ENCODE measurements around the gene EFTUD2.

EFTUD2 gene

GRCh38 chr17:44912763-44913544, 13.7 kb upstream of the EFTUD2 start:
- in situ Hi-C loops (cut with MboI; ENCODE audit: low sequenced_read_pairs) = no loop called here

GRCh38 chr17:44911133-44912001, 12.1 kb upstream of the EFTUD2 start:
- in situ Hi-C loops (cut with MboI; ENCODE audit: low sequenced_read_pairs) = no loop called here

GRCh38 chr17:44910231-44911106, 11.2 kb upstream of the EFTUD2 start:
- in situ Hi-C loops (cut with MboI; ENCODE audit: low sequenced_read_pairs) = no loop called here

GRCh38 chr17:44909681-44910144, 10.5 kb upstream of the EFTUD2 start:
- in situ Hi-C loops (cut with MboI; ENCODE audit: low sequenced_read_pairs) = no loop called here

GRCh38 chr17:44908761-44909326, 9.6 kb upstream of the EFTUD2 start:
- in situ Hi-C loops (cut with MboI; ENCODE audit: low sequenced_read_pairs) = no loop called here

- in situ Hi-C loops (cut with MboI; ENCODE audit: low sequenced_read_pairs) = no loop called here
Measured at GRCh38 chr17:44907729-44908470, 8.7 kb upstream of the EFTUD2 start.

- in situ Hi-C loops (cut with MboI; ENCODE audit: low sequenced_read_pairs) = no loop called here
Measured at GRCh38 chr17:44906763-44907728, 7.8 kb upstream of the EFTUD2 start.

GRCh38 chr17:44906010-44906646, 6.9 kb upstream of the EFTUD2 start:
- in situ Hi-C loops (cut with MboI; ENCODE audit: low sequenced_read_pairs) = no loop called here

- in situ Hi-C loops (cut with MboI; ENCODE audit: low sequenced_read_pairs) = no loop called here
Measured at GRCh38 chr17:44905006-44906000, 6.1 kb upstream of the EFTUD2 start.

- in situ Hi-C loops (cut with MboI; ENCODE audit: low sequenced_read_pairs) = no loop called here
Measured at GRCh38 chr17:44904001-44904984, 5.0 kb upstream of the EFTUD2 start.

GRCh38 chr17:44903012-44903685, 3.9 kb upstream of the EFTUD2 start:
- in situ Hi-C loops (cut with MboI; ENCODE audit: low sequenced_read_pairs) = no loop called here

GRCh38 chr17:44902135-44902760, 3.0 kb upstream of the EFTUD2 start:
- in situ Hi-C loops (cut with MboI; ENCODE audit: low sequenced_read_pairs) = no loop called here

- in situ Hi-C loops (cut with MboI; ENCODE audit: low sequenced_read_pairs) = no loop called here
Measured at GRCh38 chr17:44901411-44901921, 2.2 kb upstream of the EFTUD2 start.

- in situ Hi-C loops (cut with MboI; ENCODE audit: low sequenced_read_pairs) = no loop called here
Measured at GRCh38 chr17:44900894-44901293, 1.6 kb upstream of the EFTUD2 start.

- in situ Hi-C loops (cut with MboI; ENCODE audit: low sequenced_read_pairs) = no loop called here
Measured at GRCh38 chr17:44898768-44899073, 524 bp downstream of the EFTUD2 start.
